ENCODE measurements around the gene DSE. TPM values are rescaled to one million over a fixed set of nuclear protein-coding genes. Genes with fewer than 3 reads are reported as not detected.
"Not testable (repeated sequence)": the region's sequence is repeated elsewhere in the genome, so short reads cannot be mapped to it uniquely, and the experiment has no call there.

Gene DSE
- total RNA-seq, 1 experiment from 2014 or later = 38.5 TPM

- Histone ChIP-seq H3K4me3 (replicated peaks in 1 of 2; ENCODE audit: low read depth in 1 of 2, low read length in 2 of 2) (no peak overlapping the region), H2AFZ (ENCODE audit: low read depth, low read length, poor library complexity, severe bottlenecking) (no peak overlapping the region), H4K20me1 (ENCODE audit: insufficient read depth) (no peaks in the 10 kb centered on the region), H3K36me3 (ENCODE audit: control insufficient read depth in 1 of 2, insufficient read depth in 2 of 2, low read length in 2 of 2) (no peaks in the 10 kb centered on the region), H3K27ac (ENCODE audit: low read depth, low read length) (no peak overlapping the region), H3K9me3 (ENCODE audit: control insufficient read depth in 1 of 2, insufficient read depth in 1 of 2, low read depth in 1 of 2, low read length in 2 of 2) (no peaks in the 10 kb centered on the region), H3K9me2 (ENCODE audit: insufficient read depth) (no peaks in the 10 kb centered on the region), H3K4me1 (ENCODE audit: control insufficient read depth in 1 of 2, insufficient read depth in 2 of 2, low read length in 2 of 2) (no peaks in the 10 kb centered on the region), H3K79me2 (ENCODE audit: insufficient read depth, low read length) (no peaks in the 10 kb centered on the region), H3K4me2 (ENCODE audit: low read length) (no peak overlapping the region), H3K9ac (ENCODE audit: low read length) (no peak overlapping the region), H3K27me3 (ENCODE audit: insufficient read depth, low read length) (no peaks in the 10 kb centered on the region)
- ChIA-PET RAD21 (ENCODE audit: low non-redundant PET in 1 of 2, low total read pairs in 2 of 2, uncharacterized antibody in 2 of 2, unreplicated experiment in 2 of 2) (no interaction called here), POLR2A (no interaction called here), CTCF (no interaction called here)
- no peak for TF ChIP-seq SRF (IDR thresholded peaks at IDR 0.05; ENCODE audit: low read depth)
- no peak for TF ChIP-seq SIN3A (IDR thresholded peaks at IDR 0.05; ENCODE audit: low read depth)
- TF ChIP-seq CBX3 (IDR thresholded peaks at IDR 0.05; ENCODE audit: low read depth) = no peak
- no peak for TF ChIP-seq ELF1 (IDR thresholded peaks at IDR 0.05; ENCODE audit: borderline replicate concordance, low read depth)
- no peak for TF ChIP-seq ZFX (IDR thresholded peaks at IDR 0.05)
- no peak for ATAC-seq
- DNase-seq (ENCODE audit: low read depth, low spot score) = no peak
- no TSS peak for BruUV-seq (replicated peaks)
- intact Hi-C loops (cut with micrococcal nuclease) = no loop called here
Measured at GRCh38 chr6:116338943-116339342, 31.8 kb upstream of the DSE start.

GRCh38 chr6:116340625-116341024 lies 30.1 kb upstream of the DSE start:
- intact Hi-C loops (cut with micrococcal nuclease); H3K9me3 ChIP-seq (ENCODE audit: control insufficient read depth in 1 of 2, insufficient read depth in 1 of 2, low read depth in 1 of 2, low read length in 2 of 2); H3K9me2 ChIP-seq (ENCODE audit: insufficient read depth); H3K9ac ChIP-seq (ENCODE audit: low read length); H3K4me3 ChIP-seq (replicated peaks in 1 of 2; ENCODE audit: low read depth in 1 of 2, low read length in 2 of 2); RAD21 ChIA-PET (ENCODE audit: low non-redundant PET in 1 of 2, low total read pairs in 2 of 2, uncharacterized antibody in 2 of 2, unreplicated experiment in 2 of 2); ATAC-seq; H3K4me2 ChIP-seq (ENCODE audit: low read length); H3K27ac ChIP-seq (ENCODE audit: low read depth, low read length); H3K79me2 ChIP-seq (ENCODE audit: insufficient read depth, low read length); CTCF ChIA-PET; DNase-seq (ENCODE audit: low read depth, low spot score); POLR2A ChIA-PET; H3K27me3 ChIP-seq (ENCODE audit: insufficient read depth, low read length); H4K20me1 ChIP-seq (ENCODE audit: insufficient read depth); H2AFZ ChIP-seq (ENCODE audit: low read depth, low read length, poor library complexity, severe bottlenecking); H3K36me3 ChIP-seq (ENCODE audit: control insufficient read depth in 1 of 2, insufficient read depth in 2 of 2, low read length in 2 of 2); H3K4me1 ChIP-seq (ENCODE audit: control insufficient read depth in 1 of 2, insufficient read depth in 2 of 2, low read length in 2 of 2); BruUV-seq (replicated peaks): not testable (repeated sequence)

GRCh38 chr6:116349216-116349615 lies 21.5 kb upstream of the DSE start:
- CTCF ChIA-PET = no interaction called here
- no peak for TF ChIP-seq YY1 (IDR thresholded peaks at IDR 0.05; ENCODE audit: extremely low read depth, insufficient replicate concordance, low read depth, low read length)
- Histone ChIP-seq H3K9me3 (ENCODE audit: control insufficient read depth in 1 of 2, insufficient read depth in 1 of 2, low read depth in 1 of 2, low read length in 2 of 2) (no peaks in the 10 kb centered on the region), H3K79me2 (ENCODE audit: insufficient read depth, low read length) (no peaks in the 10 kb centered on the region), H3K9me2 (ENCODE audit: insufficient read depth) (no peaks in the 10 kb centered on the region), H3K27me3 (ENCODE audit: insufficient read depth, low read length) (no peaks in the 10 kb centered on the region), H3K9ac (ENCODE audit: low read length) (no peak overlapping the region), H3K36me3 (ENCODE audit: control insufficient read depth in 1 of 2, insufficient read depth in 2 of 2, low read length in 2 of 2) (no peaks in the 10 kb centered on the region), H3K4me1 (ENCODE audit: control insufficient read depth in 1 of 2, insufficient read depth in 2 of 2, low read length in 2 of 2) (peaks cover 0 to 6% of the 10 kb centered on the region in 2 experiments; a peak in 1 of 4 replicates), H2AFZ (ENCODE audit: low read depth, low read length, poor library complexity, severe bottlenecking) (no peak overlapping the region), H3K4me2 (ENCODE audit: low read length) (no peak overlapping the region), H3K4me3 (replicated peaks in 1 of 2; ENCODE audit: low read depth in 1 of 2, low read length in 2 of 2) (no peak overlapping the region), H3K27ac (ENCODE audit: low read depth, low read length) (no peak overlapping the region), H4K20me1 (ENCODE audit: insufficient read depth) (no peaks in the 10 kb centered on the region)
- intact Hi-C loops (cut with micrococcal nuclease) = no loop called here
- RAD21 ChIA-PET (ENCODE audit: low non-redundant PET in 1 of 2, low total read pairs in 2 of 2, uncharacterized antibody in 2 of 2, unreplicated experiment in 2 of 2) = no interaction called here
- ATAC-seq (no peak), DNase-seq (ENCODE audit: low read depth, low spot score) (no peak)
- POLR2A ChIA-PET = no interaction called here
- BruUV-seq (replicated peaks) = no TSS peak
